Lower leg skin (tissue), 3 donors: ENCODE measurements around the gene HMOX2.

ENCODE experiments used
- CTCF ChIP-seq, 3 donors: fragments of 450-650 bp; IDR thresholded peaks; one replicate each; pipeline ENCODE4 v1.5.1; 2016; ENCODE audit warnings: antibody characterized with exemption in 3 of 3, mild to moderate bottlenecking in 3 of 3, moderate library complexity in 2 of 3
- POLR2A ChIP-seq, 2 donors: fragments of 450-650 bp; IDR thresholded peaks; one replicate each; pipeline ENCODE4 v1.6.1; 2016 to 2017; ENCODE audit warnings: antibody characterized with exemption in 2 of 2, mild to moderate bottlenecking in 1 of 2, moderate library complexity in 1 of 2

GRCh38 chr16:4539716-4540284, 63.6 kb downstream of the HMOX2 start:
- TF ChIP-seq POLR2A (IDR thresholded peaks at IDR 0.05) (no peak), CTCF (IDR thresholded peaks at IDR 0.05) (no peak)
